ENCODE data around the gene MUSK. TPM values are rescaled to one million over a fixed set of nuclear protein-coding genes. Genes with fewer than 3 reads are reported as not detected.

MUSK gene
- total RNA-seq, 1 experiment from 2014 or later: not detected

DNA sequence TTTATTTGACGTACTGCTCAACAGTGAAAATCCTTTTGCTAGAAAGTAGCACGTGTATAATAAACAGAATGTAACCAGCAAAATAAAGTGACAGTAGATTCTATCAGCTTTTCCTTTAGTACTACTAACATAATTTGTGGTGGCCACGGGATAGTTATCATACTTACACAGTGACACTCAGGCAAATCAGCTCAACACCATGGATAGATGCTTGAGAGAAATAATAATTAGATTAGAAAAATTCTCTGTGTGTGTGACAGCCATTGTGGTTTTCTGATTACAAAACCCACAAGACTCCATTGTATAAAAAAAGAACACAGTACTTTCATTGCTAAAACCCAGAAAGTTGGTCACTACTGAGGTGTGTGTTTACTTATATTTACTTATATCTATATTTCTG lies 101.1 kb downstream of the MUSK start:
- Histone ChIP-seq H3K27ac (ENCODE audit: low read length) (no peak overlapping the region), H3K4me1 (ENCODE audit: control insufficient read depth, insufficient read depth, low read length) (no peaks in the 10 kb centered on the region), H3K27me3 (ENCODE audit: control insufficient read depth, insufficient read depth, low read length) (no peaks in the 10 kb centered on the region), H3K4me3 (ENCODE audit: low read depth in 2 of 2, low read length in 2 of 2) (no peak overlapping the region), H3K9me3 (ENCODE audit: control insufficient read depth, insufficient read depth, low read depth, low read length) (no peaks in the 10 kb centered on the region), H3K36me3 (ENCODE audit: control insufficient read depth, insufficient read depth, low read length) (no peaks in the 10 kb centered on the region)
- ChIA-PET CTCF (no interaction called here), POLR2A (no interaction called here)
- no peak for ATAC-seq
- intact Hi-C loops (cut with micrococcal nuclease; ENCODE audit: unreplicated experiment) (no loop called here), in situ Hi-C loops (cut with HindIII; ENCODE audit: low pct_unique_long_range_greater_than_20kb, low sequenced_read_pairs) (no loop called here)
- DNase-seq (ENCODE audit: low read depth, low spot score): no peak
- no TSS peak for BruUV-seq (replicated peaks)
- TF ChIP-seq, protein P1, sequence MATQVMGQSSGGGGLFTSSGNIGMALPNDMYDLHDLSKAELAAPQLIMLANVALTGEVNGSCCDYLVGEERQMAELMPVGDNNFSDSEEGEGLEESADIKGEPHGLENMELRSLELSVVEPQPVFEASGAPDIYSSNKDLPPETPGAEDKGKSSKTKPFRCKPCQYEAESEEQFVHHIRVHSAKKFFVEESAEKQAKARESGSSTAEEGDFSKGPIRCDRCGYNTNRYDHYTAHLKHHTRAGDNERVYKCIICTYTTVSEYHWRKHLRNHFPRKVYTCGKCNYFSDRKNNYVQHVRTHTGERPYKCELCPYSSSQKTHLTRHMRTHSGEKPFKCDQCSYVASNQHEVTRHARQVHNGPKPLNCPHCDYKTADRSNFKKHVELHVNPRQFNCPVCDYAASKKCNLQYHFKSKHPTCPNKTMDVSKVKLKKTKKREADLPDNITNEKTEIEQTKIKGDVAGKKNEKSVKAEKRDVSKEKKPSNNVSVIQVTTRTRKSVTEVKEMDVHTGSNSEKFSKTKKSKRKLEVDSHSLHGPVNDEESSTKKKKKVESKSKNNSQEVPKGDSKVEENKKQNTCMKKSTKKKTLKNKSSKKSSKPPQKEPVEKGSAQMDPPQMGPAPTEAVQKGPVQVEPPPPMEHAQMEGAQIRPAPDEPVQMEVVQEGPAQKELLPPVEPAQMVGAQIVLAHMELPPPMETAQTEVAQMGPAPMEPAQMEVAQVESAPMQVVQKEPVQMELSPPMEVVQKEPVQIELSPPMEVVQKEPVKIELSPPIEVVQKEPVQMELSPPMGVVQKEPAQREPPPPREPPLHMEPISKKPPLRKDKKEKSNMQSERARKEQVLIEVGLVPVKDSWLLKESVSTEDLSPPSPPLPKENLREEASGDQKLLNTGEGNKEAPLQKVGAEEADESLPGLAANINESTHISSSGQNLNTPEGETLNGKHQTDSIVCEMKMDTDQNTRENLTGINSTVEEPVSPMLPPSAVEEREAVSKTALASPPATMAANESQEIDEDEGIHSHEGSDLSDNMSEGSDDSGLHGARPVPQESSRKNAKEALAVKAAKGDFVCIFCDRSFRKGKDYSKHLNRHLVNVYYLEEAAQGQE (IDR thresholded peaks at IDR 0.05; ENCODE audit: insufficient read depth in 1 of 2, low read depth in 2 of 2, low read length in 1 of 2): no peak
- TF ChIP-seq POLR2AphosphoS5 (IDR thresholded peaks at IDR 0.05; ENCODE audit: low read depth, low read length) (no peak), SIN3A (IDR thresholded peaks at IDR 0.05; ENCODE audit: borderline replicate concordance, insufficient read depth, low read depth, low read length) (no peak), TCF7L2 (IDR thresholded peaks at IDR 0.05; ENCODE audit: low read depth, low read length) (no peak)
- TF ChIP-seq, protein P2, sequence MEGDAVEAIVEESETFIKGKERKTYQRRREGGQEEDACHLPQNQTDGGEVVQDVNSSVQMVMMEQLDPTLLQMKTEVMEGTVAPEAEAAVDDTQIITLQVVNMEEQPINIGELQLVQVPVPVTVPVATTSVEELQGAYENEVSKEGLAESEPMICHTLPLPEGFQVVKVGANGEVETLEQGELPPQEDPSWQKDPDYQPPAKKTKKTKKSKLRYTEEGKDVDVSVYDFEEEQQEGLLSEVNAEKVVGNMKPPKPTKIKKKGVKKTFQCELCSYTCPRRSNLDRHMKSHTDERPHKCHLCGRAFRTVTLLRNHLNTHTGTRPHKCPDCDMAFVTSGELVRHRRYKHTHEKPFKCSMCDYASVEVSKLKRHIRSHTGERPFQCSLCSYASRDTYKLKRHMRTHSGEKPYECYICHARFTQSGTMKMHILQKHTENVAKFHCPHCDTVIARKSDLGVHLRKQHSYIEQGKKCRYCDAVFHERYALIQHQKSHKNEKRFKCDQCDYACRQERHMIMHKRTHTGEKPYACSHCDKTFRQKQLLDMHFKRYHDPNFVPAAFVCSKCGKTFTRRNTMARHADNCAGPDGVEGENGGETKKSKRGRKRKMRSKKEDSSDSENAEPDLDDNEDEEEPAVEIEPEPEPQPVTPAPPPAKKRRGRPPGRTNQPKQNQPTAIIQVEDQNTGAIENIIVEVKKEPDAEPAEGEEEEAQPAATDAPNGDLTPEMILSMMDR (IDR thresholded peaks at IDR 0.05): no peak

DNA sequence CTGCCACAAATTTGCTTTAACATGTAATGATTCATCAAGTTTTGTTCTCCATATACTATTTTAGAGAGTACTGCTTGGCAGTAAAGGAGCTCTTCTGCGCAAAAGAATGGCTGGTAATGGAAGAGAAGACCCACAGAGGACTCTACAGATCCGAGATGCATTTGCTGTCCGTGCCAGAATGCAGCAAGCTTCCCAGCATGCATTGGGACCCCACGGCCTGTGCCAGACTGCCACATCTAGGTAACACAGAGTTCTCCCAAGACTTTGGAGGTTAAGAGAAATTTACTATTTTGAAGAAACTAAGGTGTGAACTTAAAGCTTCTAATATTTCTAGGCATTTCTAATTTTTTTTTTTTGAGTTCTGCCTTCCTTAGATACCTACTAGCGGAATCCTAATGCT lies 107.1 kb downstream of the MUSK start:
- POLR2A ChIA-PET: no interaction called here
- Histone ChIP-seq H3K4me1 (ENCODE audit: control insufficient read depth, insufficient read depth, low read length) (no peaks in the 10 kb centered on the region), H3K36me3 (ENCODE audit: control insufficient read depth, insufficient read depth, low read length) (no peaks in the 10 kb centered on the region), H3K4me3 (ENCODE audit: low read depth in 2 of 2, low read length in 2 of 2) (no peak overlapping the region), H3K9me3 (ENCODE audit: control insufficient read depth, insufficient read depth, low read depth, low read length) (no peaks in the 10 kb centered on the region), H3K27ac (ENCODE audit: low read length) (no peak overlapping the region), H3K27me3 (ENCODE audit: control insufficient read depth, insufficient read depth, low read length) (no peaks in the 10 kb centered on the region)
- DNase-seq (ENCODE audit: low read depth, low spot score) (no peak), ATAC-seq (no peak)
- CTCF ChIA-PET: no interaction called here
- TF ChIP-seq, protein P2 (IDR thresholded peaks at IDR 0.05): no peak
- TF ChIP-seq POLR2AphosphoS5 (IDR thresholded peaks at IDR 0.05; ENCODE audit: low read depth, low read length) (no peak), TCF7L2 (IDR thresholded peaks at IDR 0.05; ENCODE audit: low read depth, low read length) (no peak), SIN3A (IDR thresholded peaks at IDR 0.05; ENCODE audit: borderline replicate concordance, insufficient read depth, low read depth, low read length) (no peak)
- TF ChIP-seq, protein P1 (IDR thresholded peaks at IDR 0.05; ENCODE audit: insufficient read depth in 1 of 2, low read depth in 2 of 2, low read length in 1 of 2): no peak
- in situ Hi-C loops (cut with HindIII; ENCODE audit: low pct_unique_long_range_greater_than_20kb, low sequenced_read_pairs): no loop called here
- BruUV-seq (replicated peaks): no TSS peak
- intact Hi-C loops (cut with micrococcal nuclease; ENCODE audit: unreplicated experiment): no loop called here

Measured in Panc1 (cell line).